HCT116 (cell line): Measurements from ENCODE around the gene GRIA1. TPM values are rescaled to one million over a fixed set of nuclear protein-coding genes. Genes with fewer than 3 reads are reported as not detected.

ENCODE experiments used
- ATAC-seq: fragments of 200-7000 bp; cut with Tn5 transposase; 2 replicates; pipeline ENCODE4 v1.9.1; 2020; ENCODE audit warnings: mild to moderate bottlenecking, moderate library complexity
- BruUV-seq: library from RNA; stranded (reverse); fragments of 400-500 nt; replicated peaks from 2 replicates; lab custom pipeline; 2021; lab: Mats Ljungman, UMichigan
- CTCF ChIA-PET: fragments of 300-600 bp; sonication (Branson Sonifier 250); formaldehyde crosslinking; loops from one replicate; lab custom pipeline; 2021; ENCODE audit warnings: antibody characterized with exemption; lab: Charles Lee
- POLR2A ChIA-PET: fragments of 300-600, 350-600 bp; sonication (Branson Sonifier 250); formaldehyde crosslinking; loops from one replicate; lab custom pipeline; 2021; ENCODE audit warnings: antibody characterized with exemption; lab: Charles Lee
- RAD21 ChIA-PET, 2 experiments: fragments of 300-600 bp; sonication (Branson Sonifier 250); formaldehyde crosslinking; loops; one replicate each; lab custom pipeline; 2023; ENCODE audit warnings: low total read pairs in 2 of 2; ENCODE audit not compliant: uncharacterized antibody in 2 of 2, unreplicated experiment in 2 of 2, low non-redundant PET in 1 of 2; lab: Charles Lee
- DNase-seq: peaks from one replicate; pipeline ENCODE4 v3.0.0-alpha.2; 2010; ENCODE audit warnings: low read depth, low spot score
- H2AFZ ChIP-seq: fragments of 200-600 bp; shearing (Covaris generic), sonication (generic); 2 replicates; pipeline ENCODE4 v1.6.1; 2017; ENCODE audit warnings: low read depth, mixed run types, mixed read lengths, antibody characterized with exemption, low read length; ENCODE audit not compliant: poor library complexity, severe bottlenecking
- H3K27ac ChIP-seq: 2 replicates; pipeline ENCODE4 v1.5.1; 2012; ENCODE audit warnings: low read depth, low read length
- H3K27me3 ChIP-seq: fragments of 200-600 bp; sonication (generic); 2 replicates; pipeline ENCODE4 v1.6.1; 2016; ENCODE audit warnings: mixed run types, low read length, mixed read lengths; ENCODE audit not compliant: insufficient read depth
- H3K36me3 ChIP-seq, 2 experiments: fragments of 200-500 bp in 1 of 2; fragments of 200-600 bp in 1 of 2; sonication (Bioruptor generic) in 1 of 2; sonication (generic) in 1 of 2; 2 replicates each; pipeline versions ENCODE4 v1.5.1 to v1.6.1; 2014 to 2016; ENCODE audit warnings: low read length in 2 of 2, inconsistent platforms in 1 of 2, mixed read lengths in 1 of 2, mixed run types in 1 of 2; ENCODE audit not compliant: insufficient read depth in 2 of 2, control insufficient read depth in 1 of 2
- H3K4me1 ChIP-seq, 2 experiments: fragments of 200-600 bp in 1 of 2; sonication (generic) in 1 of 2; 2 replicates each; pipeline versions ENCODE4 v1.5.1 to v1.6.1; 2012 to 2017; ENCODE audit warnings: low read length in 2 of 2, inconsistent platforms in 1 of 2, mild to moderate bottlenecking in 1 of 2, mixed read lengths in 1 of 2, mixed run types in 1 of 2, moderate library complexity in 1 of 2; ENCODE audit not compliant: insufficient read depth in 2 of 2, control insufficient read depth in 1 of 2
- H3K4me2 ChIP-seq: fragments of 200-600 bp; sonication (generic); 2 replicates; pipeline ENCODE4 v1.6.1; 2017; ENCODE audit warnings: mixed run types, low read length, mixed read lengths
- H3K4me3 ChIP-seq, 2 experiments: fragments of 200-600 bp in 1 of 2; sonication (generic) in 1 of 2; replicated peaks in 1 of 2; 2 replicates each; pipeline ENCODE4 v1.5.1; 2011 to 2016; ENCODE audit warnings: low read length in 2 of 2, control low read depth in 1 of 2, low read depth in 1 of 2, mild to moderate bottlenecking in 1 of 2, mixed read lengths in 1 of 2, mixed run types in 1 of 2
- H3K79me2 ChIP-seq: fragments of 200-600 bp; sonication (generic); 2 replicates; pipeline ENCODE4 v1.6.1; 2017; ENCODE audit warnings: mild to moderate bottlenecking, mixed run types, low read length, moderate library complexity, mixed read lengths; ENCODE audit not compliant: insufficient read depth
- H3K9ac ChIP-seq: fragments of 200-600 bp; sonication (generic); 2 replicates; pipeline ENCODE4 v1.6.1; 2016; ENCODE audit warnings: low read length, mixed read lengths
- H3K9me2 ChIP-seq: fragments of 200-600 bp; sonication (generic), shearing (Covaris generic); 2 replicates; pipeline ENCODE4 v1.6.1; 2017; ENCODE audit warnings: mixed run types, mild to moderate bottlenecking, moderate library complexity; ENCODE audit not compliant: insufficient read depth
- H3K9me3 ChIP-seq, 2 experiments: fragments of 200-500 bp in 1 of 2; fragments of 200-600 bp in 1 of 2; sonication (Bioruptor generic) in 1 of 2; sonication (generic) in 1 of 2; 2 replicates each; pipeline ENCODE4 v1.6.1; 2014 to 2017; ENCODE audit warnings: low read length in 2 of 2, mixed read lengths in 2 of 2, inconsistent platforms in 1 of 2, low read depth in 1 of 2, mild to moderate bottlenecking in 1 of 2, mixed run types in 1 of 2, moderate library complexity in 1 of 2; ENCODE audit not compliant: control insufficient read depth in 1 of 2, insufficient read depth in 1 of 2
- H4K20me1 ChIP-seq: fragments of 200-600 bp; sonication (generic), shearing (Covaris generic); 2 replicates; pipeline ENCODE4 v1.6.1; 2017; ENCODE audit warnings: mixed run types, mild to moderate bottlenecking, moderate library complexity; ENCODE audit not compliant: insufficient read depth
- CEBPB ChIP-seq: IDR thresholded peaks from 2 replicates; pipeline ENCODE4 v1.6.1; 2012; ENCODE audit warnings: low read depth
- CTCF ChIP-seq, 3 experiments: fragments of 200-600 bp in 1 of 3; sonication (generic) in 1 of 3; IDR thresholded peaks in 2 of 3; conservative IDR thresholded peaks in 1 of 3; 2 replicates each; pipeline ENCODE4 v1.5.1; 2012 to 2017; ENCODE audit warnings: low read depth in 2 of 3, low read length in 2 of 3, antibody characterized with exemption in 1 of 3, borderline replicate concordance in 1 of 3, control low read depth in 1 of 3, mild to moderate bottlenecking in 1 of 3, mixed read lengths in 1 of 3, mixed run types in 1 of 3, moderate library complexity in 1 of 3; ENCODE audit not compliant: insufficient read depth in 1 of 3
- EGR1 ChIP-seq: IDR thresholded peaks from 2 replicates; pipeline ENCODE4 v1.6.1; 2012; ENCODE audit warnings: low read depth
- ELF1 ChIP-seq: IDR thresholded peaks from 2 replicates; pipeline ENCODE4 v1.6.1; 2012; ENCODE audit warnings: low read depth, borderline replicate concordance
- EZH2 ChIP-seq: fragments of 200-600 bp; sonication (generic); IDR thresholded peaks from 2 replicates; pipeline ENCODE4 v1.6.1; 2017; ENCODE audit warnings: antibody characterized with exemption, mixed run types
- EZH2phosphoT487 ChIP-seq: fragments of 200-600 bp; IDR thresholded peaks from 2 replicates; pipeline ENCODE4 v1.6.1; 2018; ENCODE audit warnings: antibody characterized with exemption, borderline replicate concordance
- JUND ChIP-seq: IDR thresholded peaks from 2 replicates; pipeline ENCODE4 v1.6.1; 2012
- POLR2A ChIP-seq: IDR thresholded peaks from 2 replicates; pipeline ENCODE4 v1.7.0; 2011; ENCODE audit warnings: borderline replicate concordance; ENCODE audit not compliant: insufficient read depth, insufficient read length; ENCODE audit errors: extremely low read depth
- POLR2AphosphoS5 ChIP-seq: IDR thresholded peaks from 2 replicates; pipeline ENCODE4 v1.6.1; 2011; ENCODE audit warnings: mild to moderate bottlenecking, low read depth, low read length, moderate library complexity
- RAD21 ChIP-seq: IDR thresholded peaks from 2 replicates; pipeline ENCODE4 v1.6.1; 2012; ENCODE audit warnings: low read depth, mild to moderate bottlenecking
- REST ChIP-seq: IDR thresholded peaks from 2 replicates; pipeline ENCODE4 v1.6.1; 2012; ENCODE audit warnings: low read depth
- SIN3A ChIP-seq: IDR thresholded peaks from 2 replicates; pipeline ENCODE4 v1.6.1; 2012; ENCODE audit warnings: low read depth
- SP1 ChIP-seq: IDR thresholded peaks from 2 replicates; pipeline ENCODE4 v1.6.1; 2012; ENCODE audit warnings: low read depth
- YY1 ChIP-seq: IDR thresholded peaks from 2 replicates; pipeline ENCODE4 v1.6.1; 2011; ENCODE audit warnings: low read length, low read depth, moderate library complexity, mild to moderate bottlenecking; ENCODE audit not compliant: insufficient replicate concordance; ENCODE audit errors: extremely low read depth
- ZBTB33 ChIP-seq: IDR thresholded peaks from 2 replicates; pipeline ENCODE4 v1.6.1; 2011; ENCODE audit warnings: mild to moderate bottlenecking, low read length, moderate library complexity; ENCODE audit not compliant: insufficient replicate concordance; ENCODE audit errors: extremely low read depth
- ZFX ChIP-seq: fragments of 450-650 bp; IDR thresholded peaks from 2 replicates; pipeline ENCODE4 v1.6.1; 2017
- ZNF274 ChIP-seq: fragments of 200-500 bp; sonication (Bioruptor generic); IDR thresholded peaks from 2 replicates; pipeline ENCODE4 v1.6.1; 2014; ENCODE audit warnings: mild to moderate bottlenecking, low read depth, low read length, inconsistent platforms
- intact Hi-C: fragments of 100-400 bp; cut with micrococcal nuclease; formaldehyde crosslinking; loops from 2 replicates; pipeline ENCODE4 v1.10.0; 2022
- total RNA-seq: library from RNA; stranded (reverse); gene quantifications from one replicate; pipeline ENCODE4 v1.2.1, GENCODE V29; 2021; ENCODE audit not compliant: unreplicated experiment
- TF ChIP-seq, protein P1 (sequence below): IDR thresholded peaks from 2 replicates; pipeline ENCODE4 v1.6.1; 2012

Gene GRIA1
- total RNA-seq, 1 experiment from 2014 or later: not detected

DNA sequence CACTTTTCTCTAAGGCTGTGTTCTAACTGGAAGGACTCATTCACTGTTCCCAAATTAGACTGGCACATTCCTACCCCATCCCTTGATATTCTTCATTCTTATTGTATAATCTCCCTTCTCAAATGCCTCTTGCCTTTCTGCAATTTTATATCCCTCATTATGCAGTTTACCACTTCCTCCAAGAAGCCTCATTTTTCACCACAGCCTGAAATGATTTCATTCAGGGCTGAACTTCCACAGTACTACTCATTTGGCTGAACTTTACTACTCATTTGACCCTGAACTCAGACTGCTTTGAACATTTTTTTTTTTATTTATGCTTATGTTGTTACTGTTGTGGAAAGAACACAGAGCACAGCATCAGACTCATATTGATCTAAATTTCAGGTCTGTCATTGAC, 32.7 kb downstream of the GRIA1 start:
- H2AFZ ChIP-seq: no peak overlapping the region
- no peaks in the 10 kb centered on the region for H3K4me1 ChIP-seq
- intact Hi-C loops: no loop called here
- no peak overlapping the region for H3K4me3 ChIP-seq
- H3K9me2 ChIP-seq: no peaks in the 10 kb centered on the region
- no peak for ATAC-seq
- peaks cover 12% of the 10 kb centered on the region for H3K27me3 ChIP-seq
- POLR2A ChIA-PET: no interaction called here
- RAD21 ChIA-PET: no interaction called here
- no peaks in the 10 kb centered on the region for H3K9me3 ChIP-seq
- H3K9ac ChIP-seq: no peak overlapping the region
- no peaks in the 10 kb centered on the region for H3K36me3 ChIP-seq
- no TSS peak for BruUV-seq
- no peak for TF ChIP-seq ZFX
- no peak for TF ChIP-seq EZH2
- no peak for TF ChIP-seq ELF1
- no peak for TF ChIP-seq CEBPB
- TF ChIP-seq RAD21: no peak
- TF ChIP-seq JUND: no peak
- no peak for TF ChIP-seq SIN3A
- TF ChIP-seq, protein P1, sequence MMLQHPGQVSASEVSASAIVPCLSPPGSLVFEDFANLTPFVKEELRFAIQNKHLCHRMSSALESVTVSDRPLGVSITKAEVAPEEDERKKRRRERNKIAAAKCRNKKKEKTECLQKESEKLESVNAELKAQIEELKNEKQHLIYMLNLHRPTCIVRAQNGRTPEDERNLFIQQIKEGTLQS: no peak
- TF ChIP-seq REST: no peak
- no peak for TF ChIP-seq POLR2AphosphoS5
- TF ChIP-seq POLR2A: no peak
- no peak for TF ChIP-seq SP1
- no peak for TF ChIP-seq YY1
- no peak for TF ChIP-seq ZBTB33
- no peak for TF ChIP-seq CTCF (IDR thresholded peaks at IDR 0.05 in 2 of 3, conservative IDR thresholded peaks at IDR 0.05 in 1 of 3; ENCODE audit: borderline replicate concordance in 1 of 3, insufficient read depth in 1 of 3, low read depth in 2 of 3, low read length in 2 of 3)
- no peak for TF ChIP-seq ZNF274
- TF ChIP-seq EZH2phosphoT487: no peak
- no peak for TF ChIP-seq EGR1
- H4K20me1 ChIP-seq: no peaks in the 10 kb centered on the region
- H3K27ac ChIP-seq: no peak overlapping the region
- no peaks in the 10 kb centered on the region for H3K79me2 ChIP-seq
- H3K4me2 ChIP-seq: no peak overlapping the region
- DNase-seq: no peak
- CTCF ChIA-PET: no interaction called here
